ENCODE measurements around the gene TMEM186. TPM values are rescaled to one million over a fixed set of nuclear protein-coding genes. Genes with fewer than 3 reads are reported as not detected.
A peak's percentile ranks its signal among the peaks of the same experiment; 100 is the strongest.

The TMEM186 gene
- total RNA-seq, 2 experiments from 2014 or later, result 1.9 to 3.1 TPM

DNA sequence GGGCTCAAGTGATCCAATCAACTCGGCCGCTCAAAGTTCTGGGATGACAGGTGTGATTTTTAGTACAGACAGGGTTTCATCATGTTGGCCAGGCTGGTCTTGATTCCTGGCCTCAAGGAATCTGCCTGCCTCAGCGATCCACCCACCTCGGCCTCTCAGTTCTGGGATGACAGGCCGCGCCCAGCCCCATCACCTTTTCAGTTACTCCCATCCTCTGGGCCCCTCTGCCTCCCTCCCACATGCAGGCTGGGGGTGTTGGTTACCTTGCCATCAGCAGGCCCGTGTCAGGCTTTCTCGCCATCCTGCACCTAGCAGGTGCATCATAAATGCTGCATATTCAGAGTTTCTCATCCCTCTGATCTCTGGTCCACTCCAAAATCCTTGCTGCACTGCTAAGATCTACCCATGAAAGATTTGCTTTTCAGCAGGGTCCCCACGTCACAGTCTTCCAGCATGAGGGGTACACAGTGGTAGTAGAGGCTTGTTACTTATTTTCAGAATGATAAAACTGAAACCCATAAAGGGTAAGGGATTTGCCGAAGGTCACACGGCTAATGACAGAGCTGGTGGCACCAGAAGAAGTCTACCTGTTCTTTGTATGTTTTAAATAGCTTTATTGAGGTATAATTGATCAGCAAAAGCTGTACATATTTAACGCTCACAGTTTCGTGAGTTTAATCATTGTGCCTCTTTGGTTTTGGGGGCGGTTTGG lies 16.8 kb upstream of the TMEM186 start:
- Histone ChIP-seq H3K4me3 (ENCODE audit: low read length) (no peak overlapping the region), H3K4me1 (ENCODE audit: insufficient read depth, low read length) (peaks cover 8% of the 10 kb centered on the region), H3K27ac (ENCODE audit: low read depth in 1 of 2, low read length in 2 of 2) (no peak overlapping the region), H3K27me3 (ENCODE audit: control insufficient read depth in 1 of 2, insufficient read depth in 2 of 2, low read length in 2 of 2) (no peaks in the 10 kb centered on the region), H3K36me3 (ENCODE audit: insufficient read depth, low read length) (peaks cover 76% of the 10 kb centered on the region), H3K9me3 (ENCODE audit: control insufficient read depth in 1 of 2, insufficient read depth in 1 of 2, low read length in 2 of 2) (no peaks in the 10 kb centered on the region)
- H3K4me1 Mint-ChIP-seq (ENCODE audit: low read depth), result peaks cover 20% of the 10 kb centered on the region
- intact Hi-C loops (cut with DNase I, micrococcal nuclease), result no loop called here
- no peaks in the 10 kb centered on the region for H3K27me3 Mint-ChIP-seq
- peak overlapping the region; percentile 39 for H3K27ac Mint-ChIP-seq
- CTCF ChIA-PET, result interaction anchor here (0.6 kb wide), 1 partner anchor 178 kb away, joined by 3 read pairs; no protein-coding TSS in a partner anchor
- DNase-seq (no peak), ATAC-seq (ENCODE audit: poor library complexity) (no peak)
- no peak overlapping the region for H3K4me3 Mint-ChIP-seq
- POLR2A ChIA-PET, result no interaction called here
- TF ChIP-seq, protein P1, sequence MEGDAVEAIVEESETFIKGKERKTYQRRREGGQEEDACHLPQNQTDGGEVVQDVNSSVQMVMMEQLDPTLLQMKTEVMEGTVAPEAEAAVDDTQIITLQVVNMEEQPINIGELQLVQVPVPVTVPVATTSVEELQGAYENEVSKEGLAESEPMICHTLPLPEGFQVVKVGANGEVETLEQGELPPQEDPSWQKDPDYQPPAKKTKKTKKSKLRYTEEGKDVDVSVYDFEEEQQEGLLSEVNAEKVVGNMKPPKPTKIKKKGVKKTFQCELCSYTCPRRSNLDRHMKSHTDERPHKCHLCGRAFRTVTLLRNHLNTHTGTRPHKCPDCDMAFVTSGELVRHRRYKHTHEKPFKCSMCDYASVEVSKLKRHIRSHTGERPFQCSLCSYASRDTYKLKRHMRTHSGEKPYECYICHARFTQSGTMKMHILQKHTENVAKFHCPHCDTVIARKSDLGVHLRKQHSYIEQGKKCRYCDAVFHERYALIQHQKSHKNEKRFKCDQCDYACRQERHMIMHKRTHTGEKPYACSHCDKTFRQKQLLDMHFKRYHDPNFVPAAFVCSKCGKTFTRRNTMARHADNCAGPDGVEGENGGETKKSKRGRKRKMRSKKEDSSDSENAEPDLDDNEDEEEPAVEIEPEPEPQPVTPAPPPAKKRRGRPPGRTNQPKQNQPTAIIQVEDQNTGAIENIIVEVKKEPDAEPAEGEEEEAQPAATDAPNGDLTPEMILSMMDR (IDR thresholded peaks at IDR 0.05), result no peak
- peaks cover 79% of the 10 kb centered on the region for H3K36me3 Mint-ChIP-seq (ENCODE audit: low read depth)
- no peaks in the 10 kb centered on the region for H3K9me3 Mint-ChIP-seq

DNA sequence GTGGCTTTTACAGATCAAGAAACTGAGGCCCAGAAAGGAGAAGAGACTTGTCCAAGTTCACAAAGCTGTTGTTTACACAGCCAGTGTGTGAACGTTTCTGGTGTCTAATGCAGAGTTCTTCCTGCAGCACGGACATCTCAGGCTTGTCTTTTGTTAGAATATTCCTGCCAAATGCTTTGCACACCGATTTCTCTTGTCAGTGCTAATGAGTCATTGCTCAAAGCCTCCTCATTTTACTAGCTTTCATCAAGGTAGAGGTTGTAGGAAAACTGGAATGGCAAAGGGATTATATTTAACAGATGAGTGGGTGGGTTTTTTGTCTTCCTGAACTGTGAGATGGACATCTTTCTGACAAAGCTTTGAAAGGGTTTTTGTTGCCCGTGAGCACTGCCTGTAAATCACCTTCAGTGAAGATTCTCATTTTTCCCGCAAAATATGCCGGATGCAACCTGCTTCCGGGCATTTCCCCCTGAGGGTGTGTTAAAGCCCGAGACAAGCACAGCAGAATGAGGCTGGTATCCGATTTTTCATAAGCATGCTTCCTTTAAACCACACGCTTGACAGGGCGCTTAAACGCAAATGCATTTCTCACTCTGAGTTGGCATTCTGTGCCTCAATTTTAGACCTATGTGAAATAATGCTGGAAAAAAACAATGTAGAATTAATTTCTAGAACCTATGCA lies 14.9 kb upstream of the TMEM186 start:
- TF ChIP-seq, protein P1 (IDR thresholded peaks at IDR 0.05), result no peak
- Mint-ChIP-seq H3K4me3 (no peak overlapping the region), H3K27ac (no peak overlapping the region), H3K27me3 (no peaks in the 10 kb centered on the region), H3K4me1 (ENCODE audit: low read depth) (peaks cover 11% of the 10 kb centered on the region), H3K9me3 (no peaks in the 10 kb centered on the region), H3K36me3 (ENCODE audit: low read depth) (peaks cover 85% of the 10 kb centered on the region)
- H3K4me3 ChIP-seq (ENCODE audit: low read length), result no peak overlapping the region
- H3K27ac ChIP-seq (ENCODE audit: low read depth in 1 of 2, low read length in 2 of 2), result no peak overlapping the region
- intact Hi-C loops (cut with DNase I, micrococcal nuclease), result no loop called here
- POLR2A ChIA-PET, result no interaction called here
- DNase-seq (no peak), ATAC-seq (ENCODE audit: poor library complexity) (no peak)
- peaks cover 82% of the 10 kb centered on the region for H3K36me3 ChIP-seq (ENCODE audit: insufficient read depth, low read length)
- peaks cover 8% of the 10 kb centered on the region for H3K4me1 ChIP-seq (ENCODE audit: insufficient read depth, low read length)
- no peaks in the 10 kb centered on the region for H3K27me3 ChIP-seq (ENCODE audit: control insufficient read depth in 1 of 2, insufficient read depth in 2 of 2, low read length in 2 of 2)
- no peaks in the 10 kb centered on the region for H3K9me3 ChIP-seq (ENCODE audit: control insufficient read depth in 1 of 2, insufficient read depth in 1 of 2, low read length in 2 of 2)
- CTCF ChIA-PET, result interaction anchor here (0.7 kb wide), 1 partner anchor 67 kb away, joined by 3 read pairs; no protein-coding TSS in a partner anchor

DNA sequence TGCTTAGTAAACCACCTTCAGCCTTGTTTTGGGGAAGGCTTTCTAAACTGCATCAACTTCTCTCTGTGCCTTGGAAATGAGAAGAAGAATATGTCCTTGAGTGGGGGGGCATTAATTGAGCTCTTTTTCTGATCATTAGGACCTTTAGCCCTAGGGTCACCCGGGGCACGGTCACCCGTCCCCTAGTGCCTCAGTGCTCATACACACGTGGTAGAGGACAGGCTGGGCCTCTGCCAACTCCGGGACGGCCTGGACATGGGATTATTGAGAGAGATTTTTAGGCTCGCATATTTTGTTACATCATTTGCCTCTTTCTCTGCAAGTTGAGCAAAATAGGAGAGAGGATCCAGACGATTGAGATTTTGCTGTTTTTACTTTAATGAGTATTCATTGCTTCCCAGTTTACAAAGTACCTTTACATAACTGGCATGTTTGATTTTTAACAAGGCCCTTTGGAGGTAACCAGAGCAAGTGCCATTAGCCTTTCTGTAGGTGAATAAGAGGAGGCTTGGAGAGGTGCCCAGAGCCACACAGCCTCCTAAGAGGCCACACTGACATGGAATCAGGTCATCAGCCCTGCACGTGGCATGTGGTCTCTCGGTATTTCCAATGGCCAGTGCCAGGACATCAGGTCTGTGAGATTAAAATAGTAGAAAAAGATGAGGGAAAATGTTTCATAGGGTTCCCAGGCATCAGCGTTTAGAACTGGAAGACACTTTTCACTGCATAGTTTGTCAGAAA lies 11.3 kb upstream of the TMEM186 start:
- intact Hi-C loops (cut with DNase I, micrococcal nuclease), result no loop called here
- H3K9me3 ChIP-seq (ENCODE audit: control insufficient read depth in 1 of 2, insufficient read depth in 1 of 2, low read length in 2 of 2), result no peaks in the 10 kb centered on the region
- ATAC-seq (ENCODE audit: poor library complexity) (no peak), DNase-seq (no peak)
- no peak overlapping the region for H3K27ac ChIP-seq (ENCODE audit: low read depth in 1 of 2, low read length in 2 of 2)
- H3K4me3 Mint-ChIP-seq, result no peak overlapping the region
- no peaks in the 10 kb centered on the region for H3K27me3 ChIP-seq (ENCODE audit: control insufficient read depth in 1 of 2, insufficient read depth in 2 of 2, low read length in 2 of 2)
- no peaks in the 10 kb centered on the region for H3K4me1 Mint-ChIP-seq (ENCODE audit: low read depth)
- no peaks in the 10 kb centered on the region for H3K27me3 Mint-ChIP-seq
- ChIA-PET POLR2A (no interaction called here), CTCF (no interaction called here)
- H3K27ac Mint-ChIP-seq, result no peak overlapping the region
- TF ChIP-seq, protein P1 (IDR thresholded peaks at IDR 0.05), result no peak
- H3K4me3 ChIP-seq (ENCODE audit: low read length), result no peak overlapping the region
- H3K9me3 Mint-ChIP-seq, result no peaks in the 10 kb centered on the region
- peaks cover 92% of the 10 kb centered on the region for H3K36me3 Mint-ChIP-seq (ENCODE audit: low read depth)
- H3K4me1 ChIP-seq (ENCODE audit: insufficient read depth, low read length), result no peaks in the 10 kb centered on the region
- peaks cover 95% of the 10 kb centered on the region for H3K36me3 ChIP-seq (ENCODE audit: insufficient read depth, low read length)
